CD4-positive, alpha-beta T cell treated with Interleukin-17A for 4 hours (primary cell): ENCODE data around the gene KIAA0586.
"Not testable (repeated sequence)": the region's sequence is repeated elsewhere in the genome, so short reads cannot be mapped to it uniquely, and the experiment has no call there.

ENCODE experiments used
- DNase-seq: peaks from one replicate; pipeline ENCODE4 v3.0.0-alpha.2; 2020; ENCODE audit warnings: mixed read lengths

Gene KIAA0586

DNA sequence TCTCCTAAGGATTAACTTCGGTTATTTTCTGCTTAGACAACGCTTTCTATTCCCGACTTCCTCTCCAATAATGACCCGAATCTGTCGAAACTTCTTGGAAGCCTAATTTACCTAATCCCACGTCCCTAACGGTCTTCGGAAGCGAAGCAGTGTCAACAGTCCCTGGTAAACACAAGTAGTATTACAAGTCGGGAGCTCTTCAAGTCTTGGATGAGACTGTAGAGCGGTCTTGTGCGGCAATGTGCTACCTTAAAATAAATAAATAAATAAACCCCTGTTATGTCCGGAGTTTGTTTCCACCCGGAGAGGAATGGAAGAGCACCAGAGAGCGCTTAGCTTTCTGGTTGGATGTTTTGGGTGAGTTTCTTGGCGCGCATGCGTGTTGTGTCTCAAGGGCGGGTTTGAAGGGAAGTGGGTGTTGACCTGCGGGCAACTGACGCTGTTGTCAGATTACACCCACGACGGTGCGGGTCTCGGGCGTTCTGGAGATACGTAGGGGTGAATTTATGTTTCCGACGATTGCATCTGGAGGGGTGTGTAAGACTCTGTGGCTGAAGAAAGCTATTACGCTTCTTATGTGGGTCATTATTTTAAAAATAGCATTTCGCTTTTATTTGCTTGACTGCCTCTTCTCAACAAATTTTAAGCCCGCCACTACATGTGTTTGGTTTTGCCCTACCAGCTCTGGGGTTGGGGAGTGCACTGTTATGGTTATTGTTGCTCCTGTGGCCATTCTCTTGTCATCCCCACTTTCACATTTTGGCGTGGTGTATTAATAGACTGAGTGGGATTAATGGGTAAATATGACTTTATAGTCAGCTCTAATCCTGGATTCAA is at the start of gene KIAA0586, which contains the start of gene TIMM9:
Gene KIAA0586 (plus strand): TSS at position 439 of the 837 bp plus-strand sequence. CDS start 546 bp downstream, outside the sequence.
Gene TIMM9 (minus strand): TSS at position 251 of the 837 bp plus-strand sequence. CDS start 15,586 bp downstream, outside the sequence.
- peak; percentile 95 for DNase-seq

DNA sequence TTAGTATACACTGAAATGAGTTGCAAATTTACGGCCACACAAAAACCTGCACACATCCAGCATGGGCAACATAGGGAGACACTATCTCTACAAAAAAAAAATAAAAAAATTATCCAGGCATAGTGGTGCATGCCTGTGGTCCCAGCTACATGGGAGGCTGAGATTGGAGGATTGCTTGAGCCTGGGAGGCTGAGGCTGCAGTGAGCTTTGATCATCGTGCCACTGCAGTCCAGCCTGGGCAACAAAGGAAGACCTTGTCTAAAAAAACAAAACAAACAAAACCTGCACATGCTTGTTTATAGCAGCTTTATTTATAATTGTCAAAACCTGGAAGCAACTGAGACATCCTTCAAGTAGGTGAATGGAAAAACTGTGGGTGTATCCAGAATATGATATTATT is 36.7 kb upstream of the KIAA0586 start:
- no peak for DNase-seq

DNA sequence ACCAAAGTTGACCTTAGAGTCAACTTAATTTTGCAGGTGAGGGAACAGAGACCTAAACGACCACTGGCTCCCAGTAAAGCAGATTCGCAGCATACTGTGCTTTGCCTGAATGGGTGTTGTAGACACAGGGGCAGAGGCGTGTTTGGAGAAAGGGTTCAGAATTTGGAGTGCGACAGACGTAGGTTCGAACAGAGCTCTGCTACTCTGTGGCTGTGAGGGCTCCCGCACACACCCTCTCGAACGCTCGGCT is 32.0 kb upstream of the KIAA0586 start:
- DNase-seq, result no peak

DNA sequence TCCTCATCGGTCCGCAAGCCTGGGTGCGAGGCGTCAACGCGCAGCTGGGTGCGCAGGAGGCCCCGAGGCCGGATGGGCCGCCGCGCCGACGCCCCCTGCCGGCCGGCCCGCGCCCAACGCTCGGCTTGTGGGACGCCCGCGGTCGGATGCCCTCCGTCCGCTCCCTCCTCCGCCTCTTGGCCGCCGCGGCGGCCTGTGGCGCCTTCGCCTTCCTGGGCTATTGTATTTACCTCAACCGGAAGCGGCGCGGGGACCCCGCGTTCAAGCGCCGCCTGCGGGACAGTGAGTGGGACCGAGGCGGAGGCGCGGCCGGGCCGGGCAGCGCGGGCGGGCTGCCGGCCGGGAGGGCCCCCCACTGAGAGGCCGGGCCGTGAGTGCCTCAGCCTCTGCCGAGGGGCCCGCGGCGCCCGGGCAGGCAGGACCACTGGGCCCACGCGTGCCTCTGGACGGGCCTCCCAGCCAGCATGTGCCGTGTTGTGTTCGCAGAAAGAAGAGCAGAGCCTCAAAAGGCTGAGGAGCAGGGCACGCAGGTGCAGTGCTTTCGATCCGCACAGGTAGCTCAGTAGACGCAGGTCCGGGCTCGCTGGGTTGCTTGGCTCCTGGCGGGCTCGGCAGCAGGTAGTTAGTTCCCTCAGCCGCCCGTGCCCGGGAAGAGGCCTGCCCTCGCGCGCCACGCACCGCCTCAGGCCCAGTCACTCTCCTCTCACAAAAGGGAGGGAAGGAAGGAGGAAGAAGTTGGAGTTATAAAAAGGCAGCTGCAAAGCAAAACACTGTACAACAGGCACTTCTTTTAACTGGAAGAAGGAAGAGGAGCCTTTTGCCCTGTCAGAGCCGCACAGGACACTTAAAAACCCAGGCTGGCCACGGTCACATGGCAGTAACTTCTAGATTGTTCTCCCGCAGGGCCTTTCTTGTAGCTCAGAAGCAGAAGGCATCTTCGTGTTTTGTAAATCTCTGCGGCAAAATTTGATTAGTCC is 31.4 kb upstream of the KIAA0586 start, which contains the start of gene TOMM20L:
Gene TOMM20L (plus strand): TSS at position 119 of the 977 bp plus-strand sequence. CDS start 28 bp downstream, at position 147.
- peak; percentile 82 for DNase-seq

DNA sequence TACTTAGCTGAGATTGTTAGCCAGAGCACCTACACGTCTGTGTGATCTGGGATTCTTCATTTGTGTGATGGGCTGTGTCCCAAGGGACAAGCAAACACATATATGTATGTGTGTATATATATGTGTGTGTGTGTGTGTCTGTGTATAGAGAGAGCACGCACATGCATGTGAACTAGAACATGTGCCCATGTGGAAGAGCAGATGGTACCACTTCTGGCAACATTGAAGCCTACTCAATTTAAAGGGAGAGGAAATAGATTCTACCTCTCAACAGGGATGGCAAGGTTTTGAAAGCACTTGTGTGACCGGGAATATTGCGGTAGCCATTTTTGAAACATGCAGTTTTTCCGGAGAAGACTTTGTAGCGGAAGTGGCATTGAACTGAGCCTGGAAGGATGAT is 30.4 kb upstream of the KIAA0586 start:
- no peak for DNase-seq

DNA sequence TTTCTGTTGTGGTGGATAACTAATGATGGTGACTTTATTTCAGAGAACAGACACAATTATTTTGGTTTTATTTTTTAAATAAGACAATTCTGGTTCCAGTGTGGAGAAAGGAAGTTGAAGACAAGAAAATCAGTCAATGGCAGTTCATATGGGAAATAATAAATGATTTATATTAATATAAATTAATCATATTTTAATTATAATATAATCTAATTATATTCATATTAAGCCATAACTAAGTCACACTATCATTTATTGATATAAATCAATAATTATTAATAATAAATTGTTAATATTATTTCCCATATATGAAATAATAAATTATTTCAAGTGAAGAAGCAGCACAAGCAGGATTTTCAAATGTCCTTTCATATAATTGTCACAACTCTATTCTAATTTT is 29.0 kb upstream of the KIAA0586 start:
- no peak for DNase-seq

DNA sequence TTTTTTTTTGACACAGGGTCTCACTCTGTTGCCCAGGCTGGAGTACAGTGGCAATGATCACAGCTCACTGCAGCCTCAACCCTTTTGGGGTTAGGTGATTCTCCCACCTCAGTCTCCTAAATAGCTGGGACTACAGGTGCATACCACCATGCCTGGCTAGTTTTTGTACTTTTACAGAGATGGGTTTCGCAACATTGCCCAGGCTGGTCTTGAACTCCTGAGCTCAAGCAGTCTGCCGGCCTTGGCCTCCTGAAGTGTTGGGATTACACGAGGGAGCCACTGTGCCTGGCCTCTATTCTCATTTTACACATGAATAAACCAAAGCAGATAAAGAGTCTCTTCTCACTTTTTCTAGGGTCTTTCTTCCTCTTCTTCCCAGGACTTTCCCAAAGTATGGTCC is 28.6 kb upstream of the KIAA0586 start:
- no peak for DNase-seq

DNA sequence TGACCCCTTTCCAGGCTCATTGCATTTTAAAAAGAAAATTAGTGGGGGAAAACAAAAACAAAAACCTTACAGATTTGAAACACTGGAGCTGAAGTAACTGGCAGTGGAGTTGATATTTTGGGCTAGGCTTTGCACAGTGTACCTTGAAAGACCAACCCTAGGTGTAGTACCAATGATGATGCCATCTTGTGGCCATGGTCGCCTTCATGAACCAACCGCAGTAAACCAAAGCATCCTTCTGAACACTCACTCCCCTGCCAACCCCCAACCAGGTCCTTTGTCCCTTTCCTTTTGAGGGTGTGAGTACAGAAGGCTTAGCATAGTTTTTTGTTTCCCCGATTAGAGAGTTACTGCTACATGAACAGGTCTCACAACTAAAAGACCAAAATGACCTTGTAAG is 25.9 kb upstream of the KIAA0586 start:
- peak; percentile 19 for DNase-seq

DNA sequence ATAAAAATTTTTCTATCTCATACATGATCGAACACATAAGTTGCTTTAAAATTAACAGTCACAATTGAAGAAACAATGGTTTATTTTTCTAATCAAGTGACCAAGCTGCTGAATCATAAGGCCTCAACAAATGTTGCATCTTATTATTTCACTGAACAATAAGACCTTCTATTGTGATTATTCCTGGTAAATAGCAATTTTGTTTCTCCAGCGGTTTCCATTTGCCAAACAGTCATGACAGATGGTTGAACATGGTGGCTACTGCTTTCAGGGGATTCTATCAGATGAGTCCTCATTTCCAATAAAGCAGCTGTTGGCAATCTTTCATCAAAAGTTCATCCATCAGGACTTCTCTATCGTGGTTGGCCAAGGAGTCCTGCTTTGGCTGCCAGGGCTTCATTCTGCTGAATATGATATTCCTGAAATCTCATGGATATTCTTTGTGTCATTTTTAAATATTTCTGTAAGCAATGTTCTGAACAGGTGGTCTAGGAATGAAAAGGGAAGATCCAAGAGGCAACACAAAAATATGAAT is 18.8 kb upstream of the KIAA0586 start:
- DNase-seq, result no peak

DNA sequence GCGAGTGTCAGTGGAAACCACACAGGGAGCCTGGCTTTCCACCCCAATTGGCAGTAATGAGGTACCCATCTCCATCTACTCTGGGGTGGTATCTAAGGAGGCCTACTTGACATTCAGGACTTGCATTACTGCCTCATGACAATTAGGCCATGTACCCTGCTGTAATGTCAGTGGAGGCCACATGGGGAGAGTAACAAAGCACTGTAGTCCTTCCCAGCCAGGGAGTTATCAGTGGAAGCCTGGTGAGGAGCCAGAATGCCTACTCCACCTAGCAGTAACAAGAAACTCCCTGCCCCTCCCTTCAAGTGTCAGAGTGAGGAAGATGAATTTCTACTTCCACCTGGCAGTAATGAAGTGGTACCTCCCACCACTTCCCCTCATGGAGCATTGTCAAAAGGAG is 12.7 kb upstream of the KIAA0586 start:
- no peak for DNase-seq

DNA sequence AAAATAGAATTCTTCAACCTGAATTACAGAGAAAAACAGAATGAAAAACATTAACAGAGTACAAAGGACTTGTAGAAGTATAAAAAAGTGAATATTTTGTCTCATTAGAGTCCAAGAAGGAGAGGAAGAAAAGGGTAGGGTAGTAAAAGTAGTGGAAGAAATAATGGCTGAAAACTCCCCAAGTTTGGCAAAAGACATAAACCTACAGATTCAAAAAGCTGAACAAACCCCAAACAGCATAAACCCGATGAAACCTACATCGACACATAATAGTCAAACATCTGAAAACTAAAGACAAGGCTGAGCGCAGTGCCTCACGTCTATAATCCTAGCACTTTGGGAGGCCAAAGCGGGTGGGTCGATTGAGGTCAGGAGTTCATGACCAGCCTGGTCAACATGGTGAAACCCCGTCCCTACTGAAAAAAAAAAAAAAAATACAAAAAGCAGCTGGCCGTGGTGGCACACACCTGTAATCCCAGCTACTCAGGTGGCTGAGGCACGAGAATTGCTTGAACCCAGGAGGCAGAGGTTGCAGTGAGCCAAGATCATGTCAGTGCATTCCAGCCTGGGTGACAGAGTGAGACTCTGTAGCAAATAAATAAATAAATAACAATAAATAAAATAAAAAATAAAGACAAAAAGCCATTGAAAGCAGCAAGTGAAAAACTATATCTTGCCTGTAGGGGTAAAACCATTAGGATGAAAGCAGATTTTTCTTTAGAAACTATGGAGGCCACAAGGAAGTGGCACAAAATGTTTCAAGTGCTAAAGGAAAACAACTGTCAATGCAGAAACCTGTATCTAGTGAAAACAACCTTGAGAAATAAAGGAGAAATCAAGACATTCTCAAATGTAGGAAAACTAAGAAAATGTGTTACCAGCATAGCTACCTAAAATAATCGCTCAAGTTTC is 11.6 kb upstream of the KIAA0586 start:
- no peak for DNase-seq

DNA sequence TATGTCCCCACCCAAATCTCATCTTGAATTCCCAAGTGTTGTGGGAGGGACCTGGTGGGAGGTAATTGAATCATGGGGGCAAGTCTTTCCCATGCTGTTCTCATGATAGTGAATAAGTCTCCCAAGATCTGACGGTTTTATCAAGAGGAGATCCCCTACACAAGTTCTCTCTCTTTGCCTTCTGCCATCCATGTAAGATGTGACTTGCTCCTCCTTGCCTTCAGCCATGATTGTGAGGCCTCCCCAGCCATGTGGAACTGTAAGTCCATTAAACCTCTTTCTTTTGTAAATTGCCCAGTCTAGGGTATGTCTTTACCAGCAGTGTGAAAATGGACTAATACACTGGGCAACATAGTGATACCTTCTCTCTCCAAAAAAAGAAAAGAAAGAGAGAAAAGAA is 10.6 kb upstream of the KIAA0586 start:
- not testable (repeated sequence) for DNase-seq

DNA sequence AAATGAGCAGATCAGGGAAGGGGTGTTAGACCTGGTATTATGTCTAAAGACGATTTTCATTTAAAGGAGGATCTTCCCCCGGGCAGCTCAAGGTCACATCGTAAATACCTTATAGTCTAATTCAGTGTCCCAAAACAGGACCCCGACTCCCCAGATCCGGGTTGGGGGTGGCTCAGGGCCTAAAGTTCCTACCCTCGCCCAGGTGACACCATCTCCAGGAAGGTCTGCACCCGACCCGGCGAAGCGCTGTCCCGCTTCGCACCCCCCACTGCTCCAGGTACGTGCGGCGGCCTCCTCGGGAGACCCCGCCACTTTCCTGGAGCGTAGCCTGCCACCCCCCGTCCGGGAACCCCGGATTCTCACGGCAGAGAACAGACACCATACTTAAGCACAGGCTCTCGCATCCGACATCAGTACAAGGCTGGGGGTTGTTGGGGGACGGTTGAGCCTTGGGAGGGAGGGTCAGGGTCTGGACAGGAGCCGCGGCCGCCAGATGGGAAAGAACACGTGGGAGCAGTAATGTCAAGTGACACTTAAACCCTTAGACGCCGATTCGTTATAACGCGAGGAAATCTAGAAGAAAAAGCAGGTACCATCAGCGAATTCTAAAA is 744 bp upstream of the KIAA0586 start:
- peak; percentile 55 for DNase-seq

DNA sequence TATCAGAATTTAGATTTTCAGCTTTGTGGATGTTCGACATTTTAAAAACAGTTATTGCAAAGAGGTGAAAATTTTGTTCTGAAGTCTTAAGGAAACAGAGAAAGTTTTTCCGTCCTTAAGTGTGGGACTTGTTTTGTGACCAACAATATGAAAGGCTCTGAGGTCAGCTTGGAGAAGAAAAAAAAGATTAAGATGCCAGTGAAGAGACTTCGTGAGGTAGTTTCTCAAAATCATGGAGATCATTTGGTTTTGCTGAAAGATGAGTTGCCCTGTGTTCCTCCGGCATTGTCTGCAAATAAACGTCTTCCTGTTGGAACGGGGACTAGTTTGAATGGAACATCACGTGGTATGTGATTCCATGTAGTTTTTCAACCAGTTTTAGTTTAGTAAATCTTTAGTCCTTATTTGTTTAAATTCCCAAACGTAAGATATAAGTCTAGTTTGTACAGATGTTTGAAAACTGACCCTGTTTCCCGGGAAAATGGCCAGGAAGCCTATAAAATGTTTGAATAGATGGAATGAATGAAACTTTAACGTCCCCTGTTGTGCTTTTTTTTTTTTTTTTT is 682 bp downstream of the KIAA0586 start:
- DNase-seq, result peak; percentile 13

DNA sequence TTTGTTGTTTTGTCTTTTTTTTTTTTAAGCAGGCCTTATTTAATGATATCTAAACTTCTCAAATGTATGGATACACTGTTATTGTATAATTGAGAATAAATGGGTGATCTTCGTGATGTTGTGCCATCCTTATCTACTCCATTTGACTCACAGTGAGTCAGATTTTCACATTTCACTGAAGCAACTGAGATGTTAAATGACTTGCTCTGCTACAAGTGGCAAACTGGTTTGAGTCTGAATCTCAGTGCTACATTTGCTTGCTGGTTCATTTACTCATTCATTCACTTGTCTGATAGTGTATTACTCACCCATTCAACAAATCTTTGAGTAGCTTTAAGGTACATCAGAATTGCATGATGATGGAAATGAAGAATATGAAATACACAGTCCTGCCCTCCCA is 2.6 kb downstream of the KIAA0586 start:
- DNase-seq, result no peak

DNA sequence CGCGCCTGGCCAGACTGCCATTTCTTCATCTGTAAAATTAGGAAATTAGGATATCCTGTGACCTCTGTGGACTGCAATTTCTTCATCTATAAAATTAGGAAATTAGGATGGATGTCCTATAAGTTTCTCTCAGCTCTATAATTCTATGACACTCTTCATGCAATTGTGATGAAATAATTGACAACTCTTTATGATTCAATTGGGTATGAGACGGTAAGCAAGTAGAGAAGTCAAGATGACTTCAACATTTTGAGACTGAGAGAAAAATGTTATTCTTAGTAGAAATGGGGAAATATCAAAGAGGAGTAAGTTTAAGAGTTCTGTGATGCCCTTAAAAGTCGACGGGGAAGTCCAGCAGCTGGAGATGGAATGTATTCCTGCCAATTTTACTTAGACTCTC is 12.0 kb downstream of the KIAA0586 start:
- DNase-seq, result no peak

DNA sequence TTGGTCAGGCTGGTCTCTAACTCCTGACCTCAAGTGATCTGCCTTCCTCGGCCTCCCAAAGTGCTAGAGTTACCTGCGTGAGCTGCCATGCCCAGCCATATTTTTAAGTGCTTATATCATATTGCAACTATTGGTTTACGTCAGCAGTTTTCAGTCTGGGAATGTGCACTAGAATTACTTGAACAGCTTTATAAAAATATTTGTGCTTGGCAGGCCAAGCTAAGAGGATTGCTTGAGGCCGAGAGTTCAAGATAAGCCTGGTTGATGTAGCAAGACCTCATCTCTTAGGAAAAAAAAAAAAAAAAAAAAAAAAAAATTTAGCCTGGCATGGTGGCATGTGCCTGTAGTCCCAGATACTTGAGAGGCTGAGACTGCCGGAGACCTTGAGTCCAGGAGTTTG is 17.1 kb downstream of the KIAA0586 start:
- no peak for DNase-seq

DNA sequence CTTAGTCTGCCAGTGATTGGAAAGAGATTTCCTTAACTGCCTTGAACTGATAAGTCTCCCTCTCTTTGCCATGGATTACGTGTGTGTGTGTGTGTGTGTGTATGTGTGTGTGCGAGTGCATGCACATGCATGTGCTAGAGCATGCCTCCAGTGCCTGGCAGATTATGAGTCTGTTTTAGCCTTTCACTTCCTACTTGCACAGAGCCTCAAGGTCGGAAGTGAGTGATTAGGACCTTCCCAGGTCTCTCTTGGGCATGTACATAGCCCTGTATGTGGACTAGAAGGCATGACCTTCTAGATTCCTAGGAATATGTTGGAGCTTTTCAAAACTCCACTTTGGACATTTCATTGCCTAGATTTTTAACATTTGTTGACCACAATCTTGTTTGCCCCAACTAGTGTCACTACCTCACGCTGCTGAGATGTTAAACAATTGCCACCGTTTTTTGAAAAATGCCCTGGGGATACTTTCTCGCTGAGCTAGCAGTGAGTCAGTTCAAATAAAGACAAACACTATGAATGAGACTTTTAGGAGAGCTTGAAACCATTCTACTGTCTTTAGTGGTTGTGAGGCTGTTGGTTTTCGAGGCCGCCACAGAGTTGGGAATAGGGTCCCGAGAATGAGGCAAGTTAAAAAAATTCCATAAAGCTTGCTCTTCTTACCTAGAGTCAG is 28.2 kb downstream of the KIAA0586 start:
- DNase-seq, result no peak

DNA sequence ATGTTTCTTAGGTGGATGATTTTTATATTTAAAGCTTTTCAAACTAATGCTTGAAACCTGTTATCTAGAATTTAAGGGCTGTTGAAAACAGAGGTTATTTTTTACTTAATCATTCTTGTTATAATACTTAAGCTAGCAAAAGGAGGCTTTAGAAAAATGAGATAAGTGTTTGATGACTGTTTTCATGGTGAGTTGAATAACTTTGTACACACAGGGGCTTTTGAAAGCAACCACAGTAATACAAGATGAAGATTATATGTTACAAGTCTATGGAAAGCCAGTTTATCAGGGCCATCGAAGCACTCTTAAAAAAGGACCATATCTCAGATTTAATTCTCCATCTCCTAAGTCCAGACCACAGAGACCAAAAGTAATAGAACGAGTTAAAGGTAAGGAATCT is 33.3 kb downstream of the KIAA0586 start:
- no peak for DNase-seq

DNA sequence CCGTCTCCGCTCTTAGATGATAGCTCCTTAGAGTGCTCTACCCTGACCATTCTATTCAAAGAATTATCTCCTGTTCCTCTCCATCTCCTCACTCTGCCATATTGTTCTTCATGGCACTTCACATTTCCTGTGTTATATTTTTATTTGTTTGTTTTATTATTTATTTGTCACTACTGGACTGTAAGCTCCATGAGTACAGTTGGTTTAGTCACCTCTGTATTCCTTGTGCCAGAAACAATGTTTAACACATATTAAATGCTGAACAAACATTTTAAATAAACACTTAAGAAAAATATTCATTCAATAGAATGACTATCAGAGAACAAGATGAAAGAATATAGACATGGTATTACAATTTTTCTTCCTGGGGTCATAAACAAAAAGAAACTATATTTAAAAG is 35.6 kb downstream of the KIAA0586 start:
- no peak for DNase-seq

DNA sequence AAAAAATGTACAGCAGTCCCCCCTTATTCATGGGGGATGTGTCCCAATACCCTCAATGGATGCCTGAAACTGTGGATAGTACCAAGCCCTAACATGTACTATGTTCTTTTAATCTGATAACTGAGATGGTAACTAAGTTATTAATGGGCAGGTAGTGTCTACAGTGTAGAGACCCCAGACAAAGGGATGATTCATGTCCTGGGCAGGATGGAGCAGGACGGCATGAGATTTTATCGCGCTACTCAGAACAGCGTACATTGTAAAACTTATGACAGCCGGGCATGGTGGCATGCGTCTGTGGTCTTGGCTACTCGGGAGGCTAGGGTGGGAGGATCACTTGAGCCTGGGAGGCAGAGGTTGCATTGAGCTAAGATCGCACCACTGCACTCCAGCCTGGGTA is 37.1 kb downstream of the KIAA0586 start:
- no peak for DNase-seq
